ENCODE measurements around the gene COLEC11.
"Not testable (repeated sequence)": the region's sequence is repeated elsewhere in the genome, so short reads cannot be mapped to it uniquely, and the experiment has no call there.

Gene COLEC11

DNA sequence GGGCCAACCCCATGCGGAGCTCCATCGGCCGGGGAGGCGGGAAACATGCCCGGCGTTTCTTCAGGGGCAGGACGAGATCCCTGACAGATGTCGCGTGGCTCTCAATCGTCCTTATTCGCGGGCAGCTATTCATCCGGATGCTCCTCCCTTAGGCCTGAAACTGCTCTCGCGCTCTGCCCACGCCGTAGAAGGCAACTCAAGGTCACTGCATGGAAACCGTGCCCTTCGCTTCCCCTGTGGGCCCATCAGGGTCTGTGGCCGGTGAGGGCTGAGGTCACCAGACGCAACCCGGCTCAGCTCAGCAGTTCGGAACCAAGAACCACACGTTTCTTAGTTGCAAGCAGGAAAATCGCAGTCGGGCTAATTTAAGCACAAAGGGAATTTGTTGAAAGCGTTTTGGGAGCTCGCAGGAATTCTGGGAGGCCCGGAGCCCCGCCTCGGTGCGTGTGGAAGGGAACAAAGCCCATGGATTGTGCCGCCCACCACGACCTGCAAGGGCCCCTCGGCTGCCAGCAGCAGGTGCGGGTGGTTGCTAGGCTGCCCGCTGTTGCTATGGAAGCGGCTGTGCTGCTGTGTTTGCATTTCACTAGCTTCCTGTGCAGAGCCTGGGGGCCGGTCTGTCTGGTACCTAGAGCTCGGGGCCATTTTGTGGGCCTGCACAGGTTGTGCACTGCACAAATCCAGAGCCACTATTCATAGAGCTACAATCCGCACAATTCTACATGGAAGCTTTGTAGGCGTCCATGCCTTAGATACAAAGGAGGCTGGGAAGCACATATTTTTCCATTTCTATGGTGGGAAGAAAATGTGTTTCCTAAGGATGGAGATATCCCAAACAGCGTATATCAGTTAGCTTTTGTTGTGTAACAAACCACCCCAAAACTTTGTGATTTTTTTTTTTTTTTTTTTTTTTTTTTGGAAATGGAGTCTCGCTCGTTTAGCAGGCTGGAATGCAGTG is 57.1 kb downstream of the COLEC11 start:
- FAIRE-seq = no peak
- DNase-seq (ENCODE audit: low spot score) = no peak

GRCh38 chr2:3652896-3653625 is 58.1 kb downstream of the COLEC11 start:
- no peak for DNase-seq (ENCODE audit: low spot score)

DNA sequence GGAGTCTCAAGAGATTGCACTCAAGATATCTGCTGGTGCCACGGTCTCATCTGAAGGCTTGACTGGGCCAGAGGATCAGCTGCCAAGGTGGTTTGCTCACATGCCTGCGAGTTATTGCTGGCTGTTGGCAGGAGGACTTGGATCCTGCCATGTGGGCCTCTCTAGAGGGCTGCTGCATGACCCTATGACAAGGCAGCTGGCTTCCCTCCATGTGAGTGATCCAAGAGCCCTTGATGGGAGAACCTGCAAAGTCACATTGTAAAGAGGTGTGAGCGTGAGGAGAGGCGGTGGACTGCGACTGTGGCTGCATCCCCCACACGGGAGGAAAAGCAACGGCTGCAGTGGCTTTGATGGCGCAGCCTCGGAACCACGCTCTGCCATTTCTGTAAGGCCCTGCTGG is 59.1 kb downstream of the COLEC11 start:
- FAIRE-seq (no peak), DNase-seq (ENCODE audit: low spot score) (no peak)

More at GRCh38 chr2:3652896-3653625, 58.1 kb downstream of the COLEC11 start:
- FAIRE-seq = no peak

DNA sequence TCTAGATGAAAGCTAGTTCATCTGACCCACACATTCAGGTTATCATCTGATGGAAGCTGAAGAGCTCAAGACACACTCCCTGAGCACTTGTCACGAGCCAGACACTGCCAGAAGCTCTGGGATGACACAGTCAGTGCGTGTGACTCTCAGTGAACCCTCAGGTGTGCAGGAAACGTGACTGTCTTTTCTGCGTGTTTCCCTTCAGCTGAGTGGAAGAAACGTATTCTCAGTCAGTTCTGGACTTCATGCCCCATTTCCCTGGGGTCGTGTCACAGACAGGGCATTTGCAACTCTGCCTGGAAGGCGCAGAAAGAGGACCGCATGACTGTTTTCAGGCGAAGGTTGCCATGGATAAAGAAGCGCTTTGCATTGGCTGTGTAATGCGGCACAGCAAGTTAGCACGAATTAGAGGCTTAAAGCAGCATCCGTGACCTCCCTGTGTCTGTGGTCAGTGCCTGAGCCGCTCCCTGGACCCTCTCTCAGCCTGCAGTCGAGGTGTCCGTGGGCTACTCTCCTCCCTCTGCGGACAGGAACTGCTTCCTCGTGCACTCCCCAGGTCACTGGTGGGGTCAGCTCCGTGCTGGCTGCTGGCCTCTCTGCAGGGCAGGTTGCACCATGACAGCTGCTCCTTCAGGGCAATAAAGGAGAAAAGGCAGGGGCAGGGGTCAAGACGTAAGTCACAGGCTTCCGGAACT is 59.8 kb downstream of the COLEC11 start:
- FAIRE-seq = no peak
- DNase-seq (ENCODE audit: low spot score) = no peak

- DNase-seq (ENCODE audit: low spot score) (no peak), FAIRE-seq (no peak)
Observed at GRCh38 chr2:3655871-3656761, 61.2 kb downstream of the COLEC11 start.

DNA sequence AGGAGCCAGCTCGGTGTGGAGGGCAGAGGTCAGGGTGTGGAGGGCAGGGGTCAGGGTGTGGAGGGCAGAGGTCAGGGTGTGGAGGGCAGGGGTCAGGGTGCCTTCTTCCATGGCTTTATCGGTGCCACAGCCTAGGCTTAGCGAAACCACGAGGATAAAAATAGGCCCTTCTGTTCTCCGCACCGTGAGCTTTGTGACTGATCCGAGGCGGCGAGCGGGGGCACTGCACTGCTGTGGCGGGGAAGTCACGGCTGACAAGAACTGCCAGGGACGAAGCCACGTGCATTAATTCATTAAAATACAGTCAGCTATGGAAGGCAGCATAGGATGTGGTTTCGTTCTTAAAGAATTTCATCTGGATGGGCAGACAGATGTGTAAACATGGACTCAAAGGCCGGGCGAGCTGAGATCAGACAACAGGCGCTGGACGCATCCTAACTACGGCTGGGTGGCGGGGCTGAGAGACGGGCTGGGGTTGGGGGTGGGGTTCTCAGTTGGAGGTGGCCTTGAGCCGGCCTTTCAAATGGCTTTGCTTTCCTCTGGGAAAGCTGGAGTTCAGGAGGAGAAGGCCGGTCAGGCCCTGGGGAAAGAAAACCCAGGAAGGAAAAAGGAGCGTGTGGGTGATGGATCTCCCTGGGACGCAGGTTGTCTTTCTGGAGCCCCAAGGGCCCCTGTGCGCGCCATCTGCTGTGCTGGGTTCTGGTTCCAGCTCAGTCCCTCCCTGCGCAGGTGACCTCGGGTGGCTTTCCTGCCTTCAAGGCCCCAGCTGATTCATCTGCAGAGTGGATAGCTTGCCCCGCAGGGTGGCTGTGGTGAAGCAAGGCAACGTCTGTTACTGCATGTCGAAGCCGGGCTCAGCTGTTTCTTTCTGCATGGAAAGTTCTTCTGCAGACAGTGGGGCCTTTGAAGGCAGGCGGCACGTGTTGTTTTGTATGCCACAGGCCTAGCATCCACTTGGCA is 62.1 kb downstream of the COLEC11 start:
- DNase-seq (ENCODE audit: low spot score) (no peak), FAIRE-seq (no peak)

DNA sequence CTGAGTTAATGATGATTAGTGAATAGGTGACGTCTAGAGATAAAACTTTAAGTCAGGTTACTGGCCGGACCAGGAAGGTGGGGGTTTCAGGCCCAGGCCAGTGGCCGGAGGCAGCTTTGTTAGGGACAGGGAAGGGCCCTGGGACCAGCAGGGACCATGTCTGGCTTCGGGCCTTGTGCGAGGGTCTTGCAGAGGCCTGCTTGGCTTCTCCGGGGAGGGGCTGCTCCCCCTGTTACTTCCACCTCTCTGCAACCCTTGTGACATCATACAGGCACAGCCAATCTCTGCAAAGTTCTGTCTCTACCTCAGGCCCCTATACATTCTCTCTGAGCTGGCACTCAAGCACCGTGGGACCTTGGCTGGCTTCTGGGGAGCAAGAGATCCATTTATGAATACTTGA is 63.0 kb downstream of the COLEC11 start, which contains the start of gene ALLC:
Gene ALLC (plus strand): TSS at position 320 of the 400 bp plus-strand sequence. CDS start 12,958 bp downstream, outside the sequence.
- FAIRE-seq (no peak), DNase-seq (ENCODE audit: low spot score) (no peak)

- FAIRE-seq = no peak
- DNase-seq (ENCODE audit: low spot score) = no peak
Observed at GRCh38 chr2:3659447-3660432, 64.8 kb downstream of the COLEC11 start.

GRCh38 chr2:3660640-3661039 is 65.7 kb downstream of the COLEC11 start:
- FAIRE-seq; DNase-seq (ENCODE audit: low spot score): not testable (repeated sequence)

GRCh38 chr2:3661149-3661660 is 66.3 kb downstream of the COLEC11 start:
- DNase-seq (ENCODE audit: low spot score) (no peak), FAIRE-seq (no peak)

DNA sequence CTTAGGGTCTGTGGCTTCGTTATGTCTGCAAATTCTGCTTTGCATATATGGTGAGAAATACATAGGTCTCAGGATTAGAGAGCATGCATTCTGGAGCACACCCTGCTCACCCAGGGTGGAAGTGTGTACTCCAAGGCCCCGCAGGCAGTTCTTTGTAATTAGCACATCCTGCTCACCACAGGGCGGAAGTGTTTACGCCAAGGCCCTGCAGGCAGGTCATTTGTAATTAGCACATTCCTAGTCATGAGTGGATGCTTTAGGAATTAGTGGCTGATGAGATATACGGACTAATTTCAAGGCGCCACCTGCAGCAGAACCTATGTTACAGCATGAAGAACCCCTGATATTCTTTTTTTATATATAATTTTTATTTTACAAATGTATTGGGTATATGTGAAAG is 67.3 kb downstream of the COLEC11 start:
- no peak for DNase-seq (ENCODE audit: low spot score)

GRCh38 chr2:3664118-3664517 is 69.2 kb downstream of the COLEC11 start:
- DNase-seq (ENCODE audit: low spot score) (no peak), FAIRE-seq (no peak)

More for the DNA sequence above, 67.3 kb downstream of the COLEC11 start:
- no peak for FAIRE-seq

GRCh38 chr2:3664925-3665324 is 70.0 kb downstream of the COLEC11 start:
- no peak for DNase-seq (ENCODE audit: low spot score)
- no peak for FAIRE-seq

DNA sequence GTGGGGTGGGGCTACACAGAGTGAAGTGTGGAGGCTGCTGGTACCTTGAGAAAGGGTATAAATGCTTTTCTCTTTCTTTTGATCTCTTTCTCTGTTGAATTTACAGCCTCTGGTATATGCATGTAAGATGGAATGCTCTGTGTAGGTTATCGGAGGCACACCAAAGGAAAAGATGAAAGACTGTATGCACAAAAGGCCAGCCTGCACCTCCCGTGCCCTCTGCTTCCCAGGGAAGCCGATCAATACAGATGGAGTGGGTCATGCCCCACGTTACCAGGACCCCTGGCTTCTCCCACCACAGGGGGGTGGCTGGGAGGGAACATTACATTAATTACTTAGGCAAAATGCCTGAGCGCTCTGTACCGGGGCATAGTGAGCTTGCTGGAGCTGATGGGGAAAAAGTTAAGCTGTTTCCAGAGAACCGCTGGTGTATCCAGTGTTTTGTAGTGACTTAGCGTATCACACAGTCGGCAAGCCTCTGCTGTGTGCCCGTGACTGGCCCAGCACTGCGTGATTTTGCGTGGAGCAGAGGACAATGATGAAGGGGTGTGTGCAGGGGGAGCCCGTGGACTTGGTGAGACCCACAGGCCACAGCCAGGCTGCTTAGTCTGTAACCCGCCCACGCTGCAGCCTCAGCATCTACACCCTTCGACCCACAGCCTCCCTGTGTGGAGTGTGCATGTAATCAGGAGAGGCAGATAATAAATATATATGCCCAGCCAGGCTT is 71.1 kb downstream of the COLEC11 start:
- no peak for FAIRE-seq

DNA sequence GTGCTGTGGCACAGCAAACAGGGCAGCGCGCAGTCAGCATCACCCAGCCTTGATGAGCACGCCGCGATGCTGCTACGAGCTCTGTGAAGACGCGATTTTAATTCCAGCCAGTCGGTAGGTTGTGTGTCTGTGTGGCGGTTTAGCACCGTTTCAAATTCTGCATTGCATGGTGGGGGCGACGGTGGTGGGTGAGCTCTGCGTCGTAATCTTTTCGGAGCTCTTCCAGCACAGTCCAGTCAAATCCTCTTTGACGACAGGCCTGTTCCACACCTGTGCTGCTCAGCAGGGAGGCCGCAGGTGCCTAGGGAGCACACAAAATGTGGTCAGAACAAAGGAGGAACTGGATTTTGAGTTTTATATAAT is 71.7 kb downstream of the COLEC11 start:
- DNase-seq (ENCODE audit: low spot score) (no peak), FAIRE-seq (no peak)

More for the DNA sequence above, 71.1 kb downstream of the COLEC11 start:
- no peak for DNase-seq (ENCODE audit: low spot score)

GRCh38 chr2:3667151-3667631 is 72.3 kb downstream of the COLEC11 start:
- DNase-seq (ENCODE audit: low spot score) = no peak
- FAIRE-seq = no peak

GRCh38 chr2:3669656-3670055 is 74.7 kb downstream of the COLEC11 start:
- DNase-seq (ENCODE audit: low spot score) (no peak), FAIRE-seq (no peak)

Measured in RCC 7860 (cell line).